ENCODE data around the gene USP13.
A peak's percentile ranks its signal among the peaks of the same experiment; 100 is the strongest.

GRCh38 chr3:179829401-179829800, 176.6 kb downstream of the USP13 start:
- TF ChIP-seq CTCF (IDR thresholded peaks at IDR 0.05; ENCODE audit: low read depth, low read length): 0 out of 2 replicates have a peak, but pooled peaks have one; percentile 4
- no peak for TF ChIP-seq EZH2phosphoT487 (IDR thresholded peaks at IDR 0.05; ENCODE audit: low read depth)

Measured in OCI-LY3 (cell line).